SK-MEL-5 (cell line): ENCODE results near the gene ZNF554. TPM values are rescaled to one million over a fixed set of nuclear protein-coding genes. Genes with fewer than 3 reads are reported as not detected.

Experiments used
- DNase-seq: peaks from one replicate; pipeline ENCODE4 v3.0.0-alpha.2; 2016; ENCODE audit warnings: low read depth, low spot score
- in situ Hi-C: cut with HindIII; loops from 2 replicates; pipeline ENCODE4 v1.10.0; 2016; ENCODE audit warnings: low sequenced_read_pairs, high pct_unique_total_duplicates, low pct_unique_long_range_greater_than_20kb
- total RNA-seq: library from RNA; depleted of rRNA; stranded (reverse); fragments of >200 nt; shearing (Covaris generic); gene quantifications from 2 replicates; pipeline ENCODE4 v1.2.3, GENCODE V29; 2014

The ZNF554 gene
- total RNA-seq, 1 experiment from 2014 or later: 0.92 TPM

- in situ Hi-C loops: no loop called here
These were observed 16.0 kb upstream of the ZNF554 start for GRCh38 chr19:2803486-2804155.

DNA sequence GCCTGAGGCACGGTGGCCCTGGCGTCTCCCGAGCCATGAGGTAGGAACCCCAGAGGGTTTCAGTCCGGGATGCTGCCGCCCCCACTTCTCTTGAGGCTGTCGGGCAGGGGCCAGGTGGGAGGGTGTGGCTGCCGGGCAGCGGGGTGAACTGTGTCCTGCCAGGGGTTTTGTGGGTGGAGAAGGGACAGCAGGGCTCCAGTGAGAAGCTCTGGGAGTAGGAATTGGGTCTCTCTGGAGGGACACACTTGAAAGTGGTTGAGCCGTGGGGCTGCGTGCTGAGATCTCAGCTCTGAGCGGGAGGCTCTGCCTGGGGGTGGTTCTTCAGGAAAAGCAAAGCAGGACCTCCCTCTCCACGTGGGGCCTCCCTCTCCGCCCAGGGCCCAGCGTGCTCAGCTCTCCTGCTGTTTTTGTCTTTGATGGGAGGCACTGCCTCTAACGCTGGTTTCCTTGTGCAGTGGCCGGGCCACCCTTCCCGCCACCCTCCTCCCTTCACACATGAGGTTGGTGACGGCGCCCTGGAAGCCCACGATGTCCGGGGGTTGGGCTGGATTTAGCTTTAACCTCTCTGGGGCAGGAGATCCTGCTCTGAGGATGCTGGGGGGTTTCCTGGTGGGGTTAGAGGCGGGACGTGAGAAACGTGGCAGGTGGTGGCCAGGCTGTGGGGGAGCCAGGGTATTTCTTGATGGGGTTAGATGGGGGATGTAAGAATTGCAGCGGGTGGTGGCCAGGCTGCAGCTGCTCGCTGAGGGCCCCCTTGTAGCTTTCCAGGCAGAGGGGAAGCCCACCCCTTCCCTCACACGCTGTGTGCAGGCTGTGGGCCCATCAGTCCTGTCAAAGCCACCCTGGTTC, 15.3 kb upstream of the ZNF554 start:
- in situ Hi-C loops: no loop called here
- no peak for DNase-seq

More at GRCh38 chr19:2803486-2804155, 16.0 kb upstream of the ZNF554 start:
- DNase-seq: no peak

- DNase-seq: no peak
- in situ Hi-C loops: no loop called here
These were observed 14.3 kb upstream of the ZNF554 start for GRCh38 chr19:2805261-2805900.

- in situ Hi-C loops: no loop called here
- DNase-seq: no peak
These were observed 13.5 kb upstream of the ZNF554 start for GRCh38 chr19:2805991-2806649.

DNA sequence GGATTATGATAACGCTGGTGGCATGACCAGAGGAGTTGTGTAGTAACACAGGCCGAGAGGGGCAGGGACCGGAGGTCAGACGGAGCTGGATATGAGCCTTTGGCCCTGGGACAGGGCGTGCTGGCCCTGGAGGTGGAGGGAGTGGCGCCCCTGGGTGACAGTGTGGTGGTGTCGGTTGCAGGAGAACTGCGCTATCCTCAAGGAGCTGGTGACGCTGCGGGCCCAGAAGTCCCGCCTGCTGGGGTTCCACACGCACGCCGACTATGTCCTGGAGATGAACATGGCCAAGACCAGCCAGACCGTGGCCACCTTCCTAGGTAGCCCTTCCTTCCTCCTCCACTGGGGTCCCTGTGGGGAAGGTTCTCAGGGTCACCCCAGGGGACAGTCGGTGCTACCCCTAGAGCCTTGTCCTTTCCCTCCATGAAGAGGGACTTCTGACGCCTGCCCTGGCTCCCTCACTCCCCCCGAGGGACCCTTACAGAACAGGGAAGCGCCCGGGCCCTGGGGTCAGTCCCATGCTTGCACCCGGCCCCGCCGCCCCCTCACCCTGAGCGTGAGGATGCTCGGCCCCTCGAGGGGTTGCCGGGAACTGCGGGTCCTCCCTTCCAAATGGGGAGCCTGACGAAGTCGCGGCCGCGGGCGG, 12.8 kb upstream of the ZNF554 start:
- DNase-seq: no peak
- in situ Hi-C loops: no loop called here

DNA sequence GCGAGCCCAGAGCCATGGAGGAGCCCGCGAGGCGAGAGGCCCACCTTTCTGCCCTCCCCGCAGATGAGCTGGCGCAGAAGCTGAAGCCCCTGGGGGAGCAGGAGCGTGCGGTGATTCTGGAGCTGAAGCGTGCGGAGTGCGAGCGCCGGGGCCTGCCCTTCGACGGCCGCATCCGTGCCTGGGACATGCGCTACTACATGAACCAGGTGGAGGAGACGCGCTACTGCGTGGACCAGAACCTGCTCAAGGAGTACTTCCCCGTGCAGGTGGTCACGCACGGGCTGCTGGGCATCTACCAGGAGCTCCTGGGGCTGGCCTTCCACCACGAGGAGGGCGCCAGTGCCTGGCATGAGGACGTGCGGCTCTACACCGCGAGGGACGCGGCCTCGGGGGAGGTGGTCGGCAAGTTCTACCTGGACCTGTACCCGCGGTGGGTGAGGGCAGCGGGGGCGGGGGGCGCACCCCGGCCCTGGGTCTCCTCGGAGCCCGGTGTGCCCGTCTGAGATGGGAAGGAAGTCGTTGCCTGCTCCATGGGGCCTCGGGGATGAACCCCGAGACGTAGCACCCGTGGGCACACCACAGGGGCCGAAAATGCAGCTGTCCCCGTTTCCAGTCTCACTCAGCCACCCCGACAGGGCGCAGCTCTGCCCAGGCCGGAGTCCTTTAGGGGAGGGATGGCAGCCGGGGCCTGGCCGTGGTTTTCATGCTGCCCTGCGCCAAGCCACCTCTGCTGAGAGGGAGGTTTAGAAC, 12.1 kb upstream of the ZNF554 start:
- in situ Hi-C loops: no loop called here
- DNase-seq: no peak

DNA sequence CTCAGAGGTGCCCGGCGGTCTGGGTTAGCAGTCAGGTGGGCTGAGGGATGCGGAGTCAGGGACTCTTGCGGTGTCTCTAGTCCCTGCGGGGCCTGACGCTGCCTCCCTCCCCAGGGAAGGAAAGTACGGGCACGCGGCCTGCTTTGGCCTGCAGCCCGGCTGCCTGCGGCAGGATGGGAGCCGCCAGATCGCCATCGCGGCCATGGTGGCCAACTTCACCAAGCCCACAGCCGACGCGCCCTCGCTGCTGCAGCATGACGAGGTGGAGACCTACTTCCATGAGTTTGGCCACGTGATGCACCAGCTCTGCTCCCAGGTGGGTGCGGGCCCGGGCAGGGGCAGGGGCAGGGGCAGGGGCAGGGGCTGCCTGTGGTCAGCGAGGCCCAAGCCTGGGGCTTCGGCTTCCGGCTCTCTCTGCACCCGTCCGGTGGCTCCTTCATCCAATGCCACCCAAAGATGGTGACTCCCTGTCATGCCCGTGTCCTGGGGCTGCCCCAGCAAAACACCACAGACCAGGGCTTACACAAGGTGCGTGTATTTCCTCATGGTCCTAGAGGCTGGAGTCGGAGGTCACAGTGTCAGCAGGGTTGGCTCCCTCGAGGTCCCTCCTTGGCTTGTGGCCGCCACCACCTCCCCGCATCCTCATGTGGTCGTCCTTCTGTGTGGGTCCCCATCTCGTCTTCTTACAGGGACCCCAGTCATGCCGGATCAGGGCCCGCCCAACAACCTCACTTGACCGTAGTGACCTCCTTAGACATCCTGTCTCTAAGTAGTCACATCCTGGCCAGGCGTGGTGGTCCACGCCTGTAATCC, 11.3 kb upstream of the ZNF554 start:
- DNase-seq: no peak
- in situ Hi-C loops: no loop called here

GRCh38 chr19:2809387-2810140, 10.1 kb upstream of the ZNF554 start:
- in situ Hi-C loops: no loop called here
- DNase-seq: no peak

DNA sequence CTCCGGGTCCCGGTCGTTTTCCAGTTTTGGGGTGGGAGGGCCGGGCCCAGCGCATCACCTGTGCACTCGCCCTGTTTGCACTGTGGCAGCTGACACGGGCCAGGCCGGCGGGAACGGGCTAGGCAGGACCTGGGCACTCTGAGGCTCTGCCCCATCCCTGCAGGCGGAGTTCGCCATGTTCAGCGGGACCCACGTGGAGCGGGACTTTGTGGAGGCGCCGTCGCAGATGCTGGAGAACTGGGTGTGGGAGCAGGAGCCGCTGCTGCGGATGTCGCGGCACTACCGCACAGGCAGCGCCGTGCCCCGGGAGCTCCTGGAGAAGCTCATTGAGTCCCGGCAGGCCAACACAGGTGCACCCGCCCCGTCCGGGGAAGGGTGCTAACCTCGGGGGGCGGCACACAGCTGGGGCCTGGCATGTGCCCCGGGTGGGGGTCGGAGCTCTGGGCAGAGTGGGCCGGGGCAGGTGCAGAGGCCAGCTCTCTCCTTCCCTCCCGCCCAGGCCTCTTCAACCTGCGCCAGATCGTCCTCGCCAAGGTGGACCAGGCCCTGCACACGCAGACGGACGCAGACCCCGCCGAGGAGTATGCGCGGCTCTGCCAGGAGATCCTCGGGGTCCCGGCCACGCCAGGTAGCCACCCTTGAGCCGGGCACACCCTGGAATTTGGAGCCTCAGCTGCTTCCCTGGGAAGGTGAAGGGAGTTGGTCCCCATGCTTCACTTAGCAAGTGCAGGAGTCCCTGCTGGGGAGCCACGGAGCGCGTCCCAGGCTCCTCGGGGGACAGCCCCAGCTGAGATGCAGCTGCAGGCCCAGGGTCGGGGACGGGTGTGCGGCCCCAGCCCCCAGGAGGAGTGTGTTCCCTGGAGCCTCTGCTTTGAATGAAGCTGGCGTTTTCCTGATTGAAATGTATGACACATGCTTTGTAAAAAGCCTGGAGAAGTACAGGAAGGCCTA, 9.3 kb upstream of the ZNF554 start:
- DNase-seq: no peak
- in situ Hi-C loops: no loop called here

GRCh38 chr19:2811221-2811722, 8.4 kb upstream of the ZNF554 start:
- in situ Hi-C loops: no loop called here
- DNase-seq: no peak

DNA sequence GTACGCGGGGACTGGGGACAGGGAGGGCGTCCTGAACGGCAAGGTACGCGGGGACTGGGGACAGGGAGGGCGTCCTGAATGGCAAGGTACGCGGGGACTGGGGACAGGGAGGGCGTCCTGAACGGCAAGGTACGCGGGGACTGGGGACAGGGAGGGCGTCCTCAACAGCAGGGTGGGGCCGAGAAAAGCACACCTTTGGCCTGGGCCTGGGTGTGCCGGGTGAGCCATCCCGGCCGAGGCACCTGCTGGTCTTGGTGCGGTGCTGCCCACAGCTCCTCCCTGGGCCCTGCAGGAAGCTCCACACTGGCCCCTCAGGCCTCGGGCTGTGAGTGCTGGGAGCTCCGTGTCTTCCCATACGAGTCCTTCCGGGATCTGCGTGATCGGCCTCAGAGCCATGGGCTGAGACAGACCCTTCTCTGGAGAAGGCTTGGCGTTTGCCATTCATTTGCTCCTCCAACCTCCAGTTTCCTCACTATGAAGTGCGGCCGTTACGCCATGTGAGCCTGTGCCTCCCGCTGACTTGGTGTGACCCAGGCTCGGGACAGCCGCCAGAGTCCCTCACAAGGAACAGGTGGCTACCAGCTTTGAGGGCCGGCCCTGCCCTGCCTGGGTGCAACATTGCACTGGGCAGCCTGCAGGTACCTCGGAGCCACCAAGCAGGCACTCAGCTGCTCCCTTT, 7.8 kb upstream of the ZNF554 start:
- no peak for DNase-seq
- in situ Hi-C loops: no loop called here

- in situ Hi-C loops: no loop called here
- DNase-seq: no peak
These were observed 7.0 kb upstream of the ZNF554 start for GRCh38 chr19:2812414-2813234.
